SK-N-SH (cell line): Measurements from ENCODE around the gene MALT1. TPM values are rescaled to one million over a fixed set of nuclear protein-coding genes. Genes with fewer than 3 reads are reported as not detected.

ENCODE experiments used
- CTCF ChIA-PET: fragments of 300-600, 350-600 bp; formaldehyde crosslinking; extraction: SDS; loops from one replicate; lab custom pipeline; 2021; lab: Yijun Ruan, JAX
- POLR2A ChIA-PET: fragments of 350-600 bp; sonication (Branson Sonifier 250); formaldehyde crosslinking; extraction: SDS; loops from one replicate; lab custom pipeline; 2020; ENCODE audit warnings: antibody characterized with exemption, inconsistent platforms; lab: Yijun Ruan, JAX
- DNase-seq: peaks from one replicate; pipeline ENCODE4 v3.0.0; 2012
- H2AFZ ChIP-seq: fragments of 200-600 bp; sonication (generic); 2 replicates; pipeline ENCODE4 v1.8.1; 2016; ENCODE audit warnings: antibody characterized with exemption, mild to moderate bottlenecking, low read depth
- H3F3A ChIP-seq: fragments of 200-600 bp; sonication (generic); replicated peaks from 2 replicates; pipeline ENCODE3; 2016; ENCODE audit warnings: antibody characterized with exemption, mild to moderate bottlenecking; ENCODE audit not compliant: insufficient read depth
- H3K27ac ChIP-seq, 2 experiments: fragments of 200-500 bp in 1 of 2; fragments of 200-600 bp in 1 of 2; sonication (Bioruptor generic) in 1 of 2; sonication (generic), shearing (Covaris generic) in 1 of 2; 2 replicates each; pipeline versions ENCODE4 v1.5.1 to v1.6.1; 2014 to 2016; ENCODE audit warnings: low read depth in 2 of 2, inconsistent platforms in 1 of 2, low read length in 1 of 2, mild to moderate bottlenecking in 1 of 2, mixed read lengths in 1 of 2
- H3K27me3 ChIP-seq: fragments of 200-600 bp; sonication (generic), shearing (Covaris generic); 2 replicates; pipeline ENCODE4 v1.6.1; 2016; ENCODE audit warnings: mixed run types; ENCODE audit not compliant: insufficient read depth
- H3K36me3 ChIP-seq, 2 experiments: fragments of 200-500 bp in 1 of 2; fragments of 200-600 bp in 1 of 2; sonication (Bioruptor generic) in 1 of 2; sonication (generic) in 1 of 2; replicated peaks in 1 of 2; 2 replicates each; pipeline versions ENCODE3 to v1.5.1; 2014 to 2016; ENCODE audit warnings: low read length in 1 of 2, mild to moderate bottlenecking in 1 of 2; ENCODE audit not compliant: insufficient read depth in 2 of 2, control insufficient read depth in 1 of 2
- H3K4me1 ChIP-seq, 2 experiments: fragments of 200-500 bp in 1 of 2; fragments of 200-600 bp in 1 of 2; sonication (Bioruptor generic) in 1 of 2; sonication (generic), shearing (Covaris generic) in 1 of 2; 2 replicates each; pipeline versions ENCODE4 v1.5.1 to v1.6.1; 2014 to 2016; ENCODE audit warnings: low read depth in 1 of 2, low read length in 1 of 2, mixed run types in 1 of 2; ENCODE audit not compliant: insufficient read depth in 2 of 2, control insufficient read depth in 1 of 2
- H3K4me2 ChIP-seq: fragments of 200-600 bp; sonication (generic), shearing (Covaris generic); 2 replicates; pipeline ENCODE4 v1.6.1; 2017; ENCODE audit warnings: mixed run types
- H3K4me3 ChIP-seq, 2 experiments: fragments of 200-500 bp in 1 of 2; fragments of 200-600 bp in 1 of 2; sonication (Bioruptor generic) in 1 of 2; sonication (generic), shearing (Covaris generic) in 1 of 2; 2 replicates each; pipeline versions ENCODE4 v1.5.1 to v1.8.1; 2014 to 2016; ENCODE audit warnings: low read depth in 2 of 2, inconsistent platforms in 1 of 2, low read length in 1 of 2, mild to moderate bottlenecking in 1 of 2, mixed read lengths in 1 of 2, moderate library complexity in 1 of 2
- H3K79me2 ChIP-seq: fragments of 200-600 bp; sonication (generic); 2 replicates; pipeline ENCODE4 v1.8.1; 2017; ENCODE audit warnings: mild to moderate bottlenecking; ENCODE audit not compliant: insufficient read depth
- H3K9ac ChIP-seq: fragments of 200-600 bp; sonication (generic); 2 replicates; pipeline ENCODE4 v1.6.1; 2017; ENCODE audit warnings: mixed run types
- H3K9me2 ChIP-seq: fragments of 200-600 bp; sonication (generic); 2 replicates; pipeline ENCODE4 v1.6.1; 2017; ENCODE audit warnings: mixed run types
- H3K9me3 ChIP-seq: fragments of 200-600 bp; sonication (generic); 2 replicates; pipeline ENCODE4 v1.6.1; 2017; ENCODE audit warnings: mixed run types, mild to moderate bottlenecking, moderate library complexity
- H4K20me1 ChIP-seq: fragments of 200-600 bp; sonication (generic); 2 replicates; pipeline ENCODE4 v1.6.1; 2017; ENCODE audit warnings: mild to moderate bottlenecking, mixed run types; ENCODE audit not compliant: insufficient read depth
- CHD2 ChIP-seq: fragments of 150-350 bp; IDR thresholded peaks from 2 replicates; pipeline ENCODE4 v1.6.1; 2018; ENCODE audit warnings: low read length; ENCODE audit not compliant: partially characterized antibody
- EP300 ChIP-seq, 2 experiments: IDR thresholded peaks; 2 replicates each; pipeline versions ENCODE4 v1.4.0 to v1.6.1; 2012; ENCODE audit warnings: borderline replicate concordance in 1 of 2, low read depth in 1 of 2, low read length in 1 of 2
- EZH2phosphoT487 ChIP-seq: fragments of 200-600 bp; sonication (generic); IDR thresholded peaks from 2 replicates; pipeline ENCODE4 v1.6.1; 2017; ENCODE audit warnings: low read depth, mixed run types, mild to moderate bottlenecking, antibody characterized with exemption, moderate library complexity, borderline replicate concordance
- FOXJ3 ChIP-seq: sonication (generic); formaldehyde crosslinking; IDR thresholded peaks from 2 replicates; pipeline ENCODE4 v1.5.1; 2020; ENCODE audit warnings: mild to moderate bottlenecking, missing genetic modification reagents
- GABPA ChIP-seq: IDR thresholded peaks from 2 replicates; pipeline ENCODE4 v1.4.0; 2012; ENCODE audit warnings: low read depth, mild to moderate bottlenecking
- GATA2 ChIP-seq: sonication (generic); formaldehyde crosslinking; IDR thresholded peaks from 2 replicates; pipeline ENCODE4 v1.5.0; 2020; ENCODE audit warnings: mild to moderate bottlenecking, missing genetic modification reagents
- JUND ChIP-seq: IDR thresholded peaks from 2 replicates; pipeline ENCODE4 v1.4.0; 2012
- MXI1 ChIP-seq: IDR thresholded peaks from 2 replicates; pipeline ENCODE4 v1.6.1; 2012; ENCODE audit warnings: mild to moderate bottlenecking, low read depth, low read length, improper control_type of control experiment
- POLR2AphosphoS5 ChIP-seq: IDR thresholded peaks from 2 replicates; pipeline ENCODE4 v1.6.1; 2012; ENCODE audit warnings: low read depth, low read length
- RAD21 ChIP-seq: IDR thresholded peaks from 2 replicates; pipeline ENCODE4 v1.6.1; 2012; ENCODE audit warnings: mild to moderate bottlenecking, low read length
- RCOR1 ChIP-seq: fragments of 150-350 bp; IDR thresholded peaks from 2 replicates; pipeline ENCODE4 v1.6.1; 2017; ENCODE audit warnings: antibody characterized with exemption, low read length
- TAF1 ChIP-seq: IDR thresholded peaks from 2 replicates; pipeline ENCODE4 v1.6.1; 2012; ENCODE audit warnings: low read depth, mild to moderate bottlenecking, low read length, moderate library complexity, borderline replicate concordance
- TCF12 ChIP-seq: IDR thresholded peaks from 2 replicates; pipeline ENCODE4 v1.4.0; 2012
- TEAD4 ChIP-seq: IDR thresholded peaks from 2 replicates; pipeline ENCODE4 v1.4.0; 2012; ENCODE audit warnings: mild to moderate bottlenecking, borderline replicate concordance; ENCODE audit not compliant: insufficient read depth
- YY1 ChIP-seq: IDR thresholded peaks from 2 replicates; pipeline ENCODE4 v1.4.0; 2012; ENCODE audit warnings: low read depth, mild to moderate bottlenecking
- WGBS: methylation state at CpG from one replicate; pipeline ENCODE4 v1.1.6; 2017; ENCODE audit warnings: low lambda C conversion rate; 5-methylcytosine and 5-hydroxymethylcytosine counted together
- polyA plus RNA-seq, 3 experiments: library from polyadenylated mRNA; depleted of rRNA; stranded (reverse); fragments of >200 nt; gene quantifications; 2 replicates each; pipeline ENCODE4 v1.2.3, GENCODE V29; 2012
- TF ChIP-seq, protein P1 (sequence below): fragments of 150-350 bp; IDR thresholded peaks from 2 replicates; pipeline ENCODE4 v1.6.1; 2016; ENCODE audit warnings: mild to moderate bottlenecking, low read depth, low read length
- TF ChIP-seq, protein P2 (sequence below): IDR thresholded peaks from 2 replicates; pipeline ENCODE4 v1.4.0; 2012; ENCODE audit warnings: low read depth
- TF ChIP-seq, protein P3 (sequence below): IDR thresholded peaks from 2 replicates; pipeline ENCODE4 v1.6.1; 2012; ENCODE audit warnings: mild to moderate bottlenecking, low read depth, low read length, moderate library complexity

The MALT1 gene
- polyA plus RNA-seq, 1 of the 3 experiments (the other 2 are of a cell fraction), result 6.6 TPM

DNA sequence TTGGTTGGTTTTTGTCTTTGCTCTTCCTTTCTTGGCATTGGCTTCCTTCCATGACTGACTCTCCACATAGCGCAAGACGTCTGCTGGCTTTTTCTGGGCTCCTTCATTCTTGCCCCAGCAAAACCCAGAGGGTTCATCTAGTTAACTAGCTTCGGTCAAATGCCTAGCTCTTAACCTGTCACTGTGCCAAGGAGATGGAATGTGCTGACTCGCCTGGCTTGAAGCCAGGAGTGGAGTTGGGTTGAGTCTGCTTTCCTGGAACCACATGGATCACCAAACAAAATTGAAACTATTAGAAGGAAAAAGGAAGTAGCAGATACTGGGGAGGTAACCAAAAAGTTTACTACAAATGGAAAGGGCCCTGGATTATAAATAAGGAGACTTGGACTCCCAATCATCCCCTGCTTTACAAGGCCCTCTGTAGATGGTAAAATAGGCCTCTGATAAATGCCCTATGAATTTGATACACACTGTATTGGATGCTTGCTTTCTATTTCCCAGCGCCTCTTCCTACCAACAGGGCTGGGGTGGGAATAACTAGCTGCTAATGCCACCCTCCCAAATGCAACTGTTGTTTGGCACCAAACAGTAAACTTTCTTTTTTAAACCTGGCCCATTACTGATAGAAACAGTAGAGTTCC, 11.3 kb downstream of the MALT1 start (continued):
- TF ChIP-seq TEAD4, result 0 out of 2 replicates have a peak, but pooled peaks have one; percentile 9
- no peak for TF ChIP-seq RAD21

DNA sequence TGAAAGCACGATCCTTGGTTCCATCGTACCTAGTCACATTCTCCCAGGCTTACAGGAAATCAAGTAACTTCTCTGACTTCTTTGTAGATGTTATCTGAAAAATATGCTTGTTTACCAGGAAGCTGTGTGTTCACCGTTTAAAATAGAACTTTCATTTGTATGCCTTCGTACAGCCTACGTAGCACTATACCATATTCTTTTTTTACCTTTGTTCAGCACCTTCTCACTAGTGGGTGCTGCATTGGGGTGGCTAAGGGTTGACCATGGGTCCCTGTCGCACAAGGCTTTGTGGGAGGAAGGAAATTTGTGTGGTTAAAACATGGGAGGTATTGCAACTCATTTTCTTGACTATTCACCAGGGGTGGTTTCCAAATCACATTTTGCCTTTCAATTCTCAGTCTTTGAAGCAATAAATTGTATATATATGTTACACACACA, 16.6 kb downstream of the MALT1 start:
- H3K9me3 ChIP-seq, result no peaks in the 10 kb centered on the region
- TF ChIP-seq EP300 (IDR thresholded peaks at IDR 0.05; ENCODE audit: borderline replicate concordance in 1 of 2, low read depth in 1 of 2, low read length in 1 of 2) (no peak), GABPA (no peak), YY1 (no peak)
- TF ChIP-seq, protein P1, sequence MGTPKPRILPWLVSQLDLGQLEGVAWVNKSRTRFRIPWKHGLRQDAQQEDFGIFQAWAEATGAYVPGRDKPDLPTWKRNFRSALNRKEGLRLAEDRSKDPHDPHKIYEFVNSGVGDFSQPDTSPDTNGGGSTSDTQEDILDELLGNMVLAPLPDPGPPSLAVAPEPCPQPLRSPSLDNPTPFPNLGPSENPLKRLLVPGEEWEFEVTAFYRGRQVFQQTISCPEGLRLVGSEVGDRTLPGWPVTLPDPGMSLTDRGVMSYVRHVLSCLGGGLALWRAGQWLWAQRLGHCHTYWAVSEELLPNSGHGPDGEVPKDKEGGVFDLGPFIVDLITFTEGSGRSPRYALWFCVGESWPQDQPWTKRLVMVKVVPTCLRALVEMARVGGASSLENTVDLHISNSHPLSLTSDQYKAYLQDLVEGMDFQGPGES, result no peak
- TF ChIP-seq, all 33 proteins: peak for 0
- Histone ChIP-seq H3K4me3 (no peak overlapping the region), H3K36me3 (peaks cover 20 to 46% of the 10 kb centered on the region in 2 experiments), H3K79me2 (peaks cover 38% of the 10 kb centered on the region; the same call in 1 of the 2 replicates), H3K9me2 (no peaks in the 10 kb centered on the region), H3K4me1 (peaks cover 0 to 3% of the 10 kb centered on the region in 2 experiments; a peak in 1 of 4 replicates), H3F3A (no peaks in the 10 kb centered on the region), H3K4me2 (no peak overlapping the region), H3K27ac (no peak overlapping the region), H4K20me1 (no peaks in the 10 kb centered on the region), H3K9ac (no peak overlapping the region), H2AFZ (no peak overlapping the region), H3K27me3 (no peaks in the 10 kb centered on the region)
- DNase-seq, result no peak
- WGBS, result 88% methylated on average over 6 of the region's 6 CpGs
- ChIA-PET CTCF (no interaction called here), POLR2A (interaction anchor here (1.4 kb wide), 1 partner anchor 17 kb away, joined by 4 read pairs; the partner anchor contains the start of gene MALT1)

DNA sequence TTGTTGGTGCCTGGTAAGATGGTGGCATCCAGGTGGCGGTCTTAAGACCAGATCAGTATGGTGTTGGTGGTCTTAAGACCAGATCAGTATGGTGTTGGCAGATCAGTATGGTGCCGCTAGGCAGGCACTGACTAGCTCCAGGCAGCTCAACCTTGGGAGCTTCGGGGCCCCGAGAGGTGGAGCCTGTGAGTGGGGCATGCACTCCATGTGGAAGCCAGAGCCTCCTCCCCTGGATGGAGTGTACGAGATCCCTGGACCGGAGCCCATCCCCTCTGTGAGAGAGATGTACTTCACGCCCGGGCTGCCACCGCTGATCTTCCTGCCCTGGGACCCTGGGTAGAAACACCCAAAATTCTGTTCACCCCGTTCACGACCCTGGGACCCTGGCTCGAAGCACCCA, 19.0 kb downstream of the MALT1 start:
- H3K9ac ChIP-seq, result no peak overlapping the region
- no peak for DNase-seq
- POLR2A ChIA-PET, result interaction anchor here (1.8 kb wide), 1 partner anchor 19 kb away, joined by 5 read pairs; the partner anchor contains the start of gene MALT1
- H3K4me3 ChIP-seq, result no peak overlapping the region
- H3K27ac ChIP-seq, result no peak overlapping the region
- H3K9me3 ChIP-seq, result no peaks in the 10 kb centered on the region
- H4K20me1 ChIP-seq, result no peaks in the 10 kb centered on the region
- H3K4me2 ChIP-seq, result no peak overlapping the region
- TF ChIP-seq POLR2AphosphoS5 (no peak), TEAD4 (no peak), GABPA (no peak), FOXJ3 (no peak), MXI1 (no peak), TCF12 (no peak), CHD2 (no peak), RAD21 (no peak), GATA2 (CRISPR knock-in tag) (no peak), EP300 (IDR thresholded peaks at IDR 0.05; ENCODE audit: borderline replicate concordance in 1 of 2, low read depth in 1 of 2, low read length in 1 of 2) (no peak), RCOR1 (no peak), TAF1 (no peak), EZH2phosphoT487 (no peak), JUND (no peak)
- TF ChIP-seq, protein P2, sequence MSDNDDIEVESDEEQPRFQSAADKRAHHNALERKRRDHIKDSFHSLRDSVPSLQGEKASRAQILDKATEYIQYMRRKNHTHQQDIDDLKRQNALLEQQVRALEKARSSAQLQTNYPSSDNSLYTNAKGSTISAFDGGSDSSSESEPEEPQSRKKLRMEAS, result no peak
- TF ChIP-seq, protein P3, sequence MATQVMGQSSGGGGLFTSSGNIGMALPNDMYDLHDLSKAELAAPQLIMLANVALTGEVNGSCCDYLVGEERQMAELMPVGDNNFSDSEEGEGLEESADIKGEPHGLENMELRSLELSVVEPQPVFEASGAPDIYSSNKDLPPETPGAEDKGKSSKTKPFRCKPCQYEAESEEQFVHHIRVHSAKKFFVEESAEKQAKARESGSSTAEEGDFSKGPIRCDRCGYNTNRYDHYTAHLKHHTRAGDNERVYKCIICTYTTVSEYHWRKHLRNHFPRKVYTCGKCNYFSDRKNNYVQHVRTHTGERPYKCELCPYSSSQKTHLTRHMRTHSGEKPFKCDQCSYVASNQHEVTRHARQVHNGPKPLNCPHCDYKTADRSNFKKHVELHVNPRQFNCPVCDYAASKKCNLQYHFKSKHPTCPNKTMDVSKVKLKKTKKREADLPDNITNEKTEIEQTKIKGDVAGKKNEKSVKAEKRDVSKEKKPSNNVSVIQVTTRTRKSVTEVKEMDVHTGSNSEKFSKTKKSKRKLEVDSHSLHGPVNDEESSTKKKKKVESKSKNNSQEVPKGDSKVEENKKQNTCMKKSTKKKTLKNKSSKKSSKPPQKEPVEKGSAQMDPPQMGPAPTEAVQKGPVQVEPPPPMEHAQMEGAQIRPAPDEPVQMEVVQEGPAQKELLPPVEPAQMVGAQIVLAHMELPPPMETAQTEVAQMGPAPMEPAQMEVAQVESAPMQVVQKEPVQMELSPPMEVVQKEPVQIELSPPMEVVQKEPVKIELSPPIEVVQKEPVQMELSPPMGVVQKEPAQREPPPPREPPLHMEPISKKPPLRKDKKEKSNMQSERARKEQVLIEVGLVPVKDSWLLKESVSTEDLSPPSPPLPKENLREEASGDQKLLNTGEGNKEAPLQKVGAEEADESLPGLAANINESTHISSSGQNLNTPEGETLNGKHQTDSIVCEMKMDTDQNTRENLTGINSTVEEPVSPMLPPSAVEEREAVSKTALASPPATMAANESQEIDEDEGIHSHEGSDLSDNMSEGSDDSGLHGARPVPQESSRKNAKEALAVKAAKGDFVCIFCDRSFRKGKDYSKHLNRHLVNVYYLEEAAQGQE, result no peak
- TF ChIP-seq, all 33 proteins: peak for 0
- H3K27me3 ChIP-seq, result no peaks in the 10 kb centered on the region
- H3K36me3 ChIP-seq, result peaks cover 11 to 39% of the 10 kb centered on the region in 2 experiments
- H3K4me1 ChIP-seq, result peaks cover 0 to 6% of the 10 kb centered on the region in 2 experiments; a peak in 2 of 4 replicates
- H3F3A ChIP-seq, result no peaks in the 10 kb centered on the region
- 100% methylated on average over 9 of the region's 12 CpGs for WGBS
- no peaks in the 10 kb centered on the region for H3K9me2 ChIP-seq
- CTCF ChIA-PET, result interaction anchor here (1.2 kb wide), 1 partner anchor 18 kb away, joined by 3 read pairs; no protein-coding TSS in a partner anchor
- no peak overlapping the region for H2AFZ ChIP-seq
- peaks cover 35% of the 10 kb centered on the region; the same call in 1 of the 2 replicates for H3K79me2 ChIP-seq
